HCT116 (cell line): Measurements from ENCODE around the gene TIGD3. TPM values are rescaled to one million over a fixed set of nuclear protein-coding genes. Genes with fewer than 3 reads are reported as not detected.
A peak's percentile ranks its signal among the peaks of the same experiment; 100 is the strongest.

Experiments
- ATAC-seq: fragments of 200-7000 bp; cut with Tn5 transposase; 2 replicates; pipeline ENCODE4 v1.9.1; 2020; ENCODE audit warnings: mild to moderate bottlenecking, moderate library complexity
- BruUV-seq: library from RNA; stranded (reverse); fragments of 400-500 nt; replicated peaks from 2 replicates; lab custom pipeline; 2021; lab: Mats Ljungman, UMichigan
- CTCF ChIA-PET: fragments of 300-600 bp; sonication (Branson Sonifier 250); formaldehyde crosslinking; loops from one replicate; lab custom pipeline; 2021; ENCODE audit warnings: antibody characterized with exemption; lab: Charles Lee
- POLR2A ChIA-PET: fragments of 300-600, 350-600 bp; sonication (Branson Sonifier 250); formaldehyde crosslinking; loops from one replicate; lab custom pipeline; 2021; ENCODE audit warnings: antibody characterized with exemption; lab: Charles Lee
- RAD21 ChIA-PET, 2 experiments: fragments of 300-600 bp; sonication (Branson Sonifier 250); formaldehyde crosslinking; loops; one replicate each; lab custom pipeline; 2023; ENCODE audit warnings: low total read pairs in 2 of 2; ENCODE audit not compliant: uncharacterized antibody in 2 of 2, unreplicated experiment in 2 of 2, low non-redundant PET in 1 of 2; lab: Charles Lee
- DNase-seq: peaks from one replicate; pipeline ENCODE4 v3.0.0-alpha.2; 2010; ENCODE audit warnings: low read depth, low spot score
- H2AFZ ChIP-seq: fragments of 200-600 bp; shearing (Covaris generic), sonication (generic); 2 replicates; pipeline ENCODE4 v1.6.1; 2017; ENCODE audit warnings: low read depth, mixed run types, mixed read lengths, antibody characterized with exemption, low read length; ENCODE audit not compliant: poor library complexity, severe bottlenecking
- H3K27ac ChIP-seq: 2 replicates; pipeline ENCODE4 v1.5.1; 2012; ENCODE audit warnings: low read depth, low read length
- H3K27me3 ChIP-seq: fragments of 200-600 bp; sonication (generic); 2 replicates; pipeline ENCODE4 v1.6.1; 2016; ENCODE audit warnings: mixed run types, low read length, mixed read lengths; ENCODE audit not compliant: insufficient read depth
- H3K36me3 ChIP-seq, 2 experiments: fragments of 200-500 bp in 1 of 2; fragments of 200-600 bp in 1 of 2; sonication (Bioruptor generic) in 1 of 2; sonication (generic) in 1 of 2; 2 replicates each; pipeline versions ENCODE4 v1.5.1 to v1.6.1; 2014 to 2016; ENCODE audit warnings: low read length in 2 of 2, inconsistent platforms in 1 of 2, mixed read lengths in 1 of 2, mixed run types in 1 of 2; ENCODE audit not compliant: insufficient read depth in 2 of 2, control insufficient read depth in 1 of 2
- H3K4me1 ChIP-seq, 2 experiments: fragments of 200-600 bp in 1 of 2; sonication (generic) in 1 of 2; 2 replicates each; pipeline versions ENCODE4 v1.5.1 to v1.6.1; 2012 to 2017; ENCODE audit warnings: low read length in 2 of 2, inconsistent platforms in 1 of 2, mild to moderate bottlenecking in 1 of 2, mixed read lengths in 1 of 2, mixed run types in 1 of 2, moderate library complexity in 1 of 2; ENCODE audit not compliant: insufficient read depth in 2 of 2, control insufficient read depth in 1 of 2
- H3K4me2 ChIP-seq: fragments of 200-600 bp; sonication (generic); 2 replicates; pipeline ENCODE4 v1.6.1; 2017; ENCODE audit warnings: mixed run types, low read length, mixed read lengths
- H3K4me3 ChIP-seq, 2 experiments: fragments of 200-600 bp in 1 of 2; sonication (generic) in 1 of 2; replicated peaks in 1 of 2; 2 replicates each; pipeline ENCODE4 v1.5.1; 2011 to 2016; ENCODE audit warnings: low read length in 2 of 2, control low read depth in 1 of 2, low read depth in 1 of 2, mild to moderate bottlenecking in 1 of 2, mixed read lengths in 1 of 2, mixed run types in 1 of 2
- H3K79me2 ChIP-seq: fragments of 200-600 bp; sonication (generic); 2 replicates; pipeline ENCODE4 v1.6.1; 2017; ENCODE audit warnings: mild to moderate bottlenecking, mixed run types, low read length, moderate library complexity, mixed read lengths; ENCODE audit not compliant: insufficient read depth
- H3K9ac ChIP-seq: fragments of 200-600 bp; sonication (generic); 2 replicates; pipeline ENCODE4 v1.6.1; 2016; ENCODE audit warnings: low read length, mixed read lengths
- H3K9me2 ChIP-seq: fragments of 200-600 bp; sonication (generic), shearing (Covaris generic); 2 replicates; pipeline ENCODE4 v1.6.1; 2017; ENCODE audit warnings: mixed run types, mild to moderate bottlenecking, moderate library complexity; ENCODE audit not compliant: insufficient read depth
- H3K9me3 ChIP-seq, 2 experiments: fragments of 200-500 bp in 1 of 2; fragments of 200-600 bp in 1 of 2; sonication (Bioruptor generic) in 1 of 2; sonication (generic) in 1 of 2; 2 replicates each; pipeline ENCODE4 v1.6.1; 2014 to 2017; ENCODE audit warnings: low read length in 2 of 2, mixed read lengths in 2 of 2, inconsistent platforms in 1 of 2, low read depth in 1 of 2, mild to moderate bottlenecking in 1 of 2, mixed run types in 1 of 2, moderate library complexity in 1 of 2; ENCODE audit not compliant: control insufficient read depth in 1 of 2, insufficient read depth in 1 of 2
- H4K20me1 ChIP-seq: fragments of 200-600 bp; sonication (generic), shearing (Covaris generic); 2 replicates; pipeline ENCODE4 v1.6.1; 2017; ENCODE audit warnings: mixed run types, mild to moderate bottlenecking, moderate library complexity; ENCODE audit not compliant: insufficient read depth
- CEBPB ChIP-seq: IDR thresholded peaks from 2 replicates; pipeline ENCODE4 v1.6.1; 2012; ENCODE audit warnings: low read depth
- EZH2phosphoT487 ChIP-seq: fragments of 200-600 bp; IDR thresholded peaks from 2 replicates; pipeline ENCODE4 v1.6.1; 2018; ENCODE audit warnings: antibody characterized with exemption, borderline replicate concordance
- FOSL1 ChIP-seq: IDR thresholded peaks from 2 replicates; pipeline ENCODE4 v1.6.1; 2012; ENCODE audit warnings: low read depth
- POLR2A ChIP-seq: IDR thresholded peaks from 2 replicates; pipeline ENCODE4 v1.7.0; 2011; ENCODE audit warnings: borderline replicate concordance; ENCODE audit not compliant: insufficient read depth, insufficient read length; ENCODE audit errors: extremely low read depth
- POLR2AphosphoS5 ChIP-seq: IDR thresholded peaks from 2 replicates; pipeline ENCODE4 v1.6.1; 2011; ENCODE audit warnings: mild to moderate bottlenecking, low read depth, low read length, moderate library complexity
- SIN3A ChIP-seq: IDR thresholded peaks from 2 replicates; pipeline ENCODE4 v1.6.1; 2012; ENCODE audit warnings: low read depth
- SP1 ChIP-seq: IDR thresholded peaks from 2 replicates; pipeline ENCODE4 v1.6.1; 2012; ENCODE audit warnings: low read depth
- TCF7L2 ChIP-seq: IDR thresholded peaks from 2 replicates; pipeline ENCODE4 v1.7.0; 2011; ENCODE audit warnings: borderline replicate concordance, inconsistent platforms; ENCODE audit not compliant: insufficient read depth, insufficient read length; ENCODE audit errors: extremely low read depth
- YY1 ChIP-seq: IDR thresholded peaks from 2 replicates; pipeline ENCODE4 v1.6.1; 2011; ENCODE audit warnings: low read length, low read depth, moderate library complexity, mild to moderate bottlenecking; ENCODE audit not compliant: insufficient replicate concordance; ENCODE audit errors: extremely low read depth
- ZFX ChIP-seq: fragments of 450-650 bp; IDR thresholded peaks from 2 replicates; pipeline ENCODE4 v1.6.1; 2017
- ZNF274 ChIP-seq: fragments of 200-500 bp; sonication (Bioruptor generic); IDR thresholded peaks from 2 replicates; pipeline ENCODE4 v1.6.1; 2014; ENCODE audit warnings: mild to moderate bottlenecking, low read depth, low read length, inconsistent platforms
- intact Hi-C: fragments of 100-400 bp; cut with micrococcal nuclease; formaldehyde crosslinking; loops from 2 replicates; pipeline ENCODE4 v1.10.0; 2022
- total RNA-seq: library from RNA; stranded (reverse); gene quantifications from one replicate; pipeline ENCODE4 v1.2.1, GENCODE V29; 2021; ENCODE audit not compliant: unreplicated experiment
- TF ChIP-seq, protein P1 (sequence below): IDR thresholded peaks from 2 replicates; pipeline ENCODE4 v1.6.1; 2012
- TF ChIP-seq, protein P2 (sequence below): IDR thresholded peaks from 2 replicates; pipeline ENCODE4 v1.6.1; 2011; ENCODE audit warnings: mild to moderate bottlenecking, low read length, moderate library complexity; ENCODE audit not compliant: insufficient replicate concordance; ENCODE audit errors: extremely low read depth
- TF ChIP-seq, protein P3 (sequence below): IDR thresholded peaks from 2 replicates; pipeline ENCODE4 v1.6.1; 2012

The TIGD3 gene
- total RNA-seq, 1 experiment from 2014 or later = 2.4 TPM

DNA sequence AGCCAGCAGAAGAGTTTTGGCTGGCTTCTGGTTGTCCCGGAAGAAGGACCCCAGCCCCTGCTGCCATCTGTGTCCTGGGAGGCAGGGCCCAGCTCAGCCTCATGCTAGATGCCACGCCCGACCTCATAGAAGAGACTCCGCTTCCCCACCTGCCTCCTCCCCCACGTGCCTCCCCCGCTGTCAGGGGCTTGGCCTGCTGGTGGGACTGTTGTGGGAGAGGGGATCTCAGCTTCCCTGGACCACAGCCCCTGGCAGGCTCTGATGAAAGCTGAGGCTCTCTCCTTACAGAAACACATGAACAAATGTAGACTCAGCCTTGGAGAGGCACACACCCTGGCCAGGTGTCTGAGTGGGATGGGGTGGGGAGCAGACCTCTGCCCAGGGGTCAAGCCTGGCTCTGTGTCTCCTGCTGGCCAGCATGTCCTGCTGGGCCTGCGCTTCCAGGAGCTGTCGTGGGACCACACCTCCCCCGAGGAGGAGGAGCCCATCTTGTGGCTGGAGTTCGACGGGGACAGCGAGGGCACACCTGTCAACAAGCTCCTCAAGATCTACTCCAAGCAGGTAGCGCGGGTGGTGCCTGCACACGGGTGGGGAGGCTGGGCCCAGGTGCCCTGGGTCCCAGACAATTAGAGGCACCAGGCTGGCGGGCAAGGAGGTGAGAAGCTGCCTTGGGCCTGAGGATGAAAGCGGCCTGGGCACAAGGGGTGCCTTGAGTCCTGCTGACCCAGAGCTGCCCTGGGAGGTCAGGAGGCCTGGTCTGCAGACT, 45.9 kb downstream of the TIGD3 start:
- intact Hi-C loops = no loop called here
- no peak for TF ChIP-seq SIN3A
- no peak for TF ChIP-seq SP1
- no peak for TF ChIP-seq TCF7L2
- TF ChIP-seq FOSL1 = no peak
- TF ChIP-seq ZNF274 = no peak
- no peak for TF ChIP-seq POLR2AphosphoS5
- no peak for TF ChIP-seq ZFX
- TF ChIP-seq CEBPB = no peak
- RAD21 ChIA-PET = no interaction called here
- no peak for DNase-seq
- no peaks in the 10 kb centered on the region for H3K4me1 ChIP-seq
- H3K36me3 ChIP-seq = peaks cover 13 to 22% of the 10 kb centered on the region in 2 experiments
- ATAC-seq = no peak
- no peak overlapping the region for H3K9ac ChIP-seq
- H2AFZ ChIP-seq = no peak overlapping the region
- no peaks in the 10 kb centered on the region for H3K27me3 ChIP-seq
- H4K20me1 ChIP-seq = no peaks in the 10 kb centered on the region
- H3K9me2 ChIP-seq = no peaks in the 10 kb centered on the region
- no peak overlapping the region for H3K4me2 ChIP-seq
- H3K9me3 ChIP-seq = no peaks in the 10 kb centered on the region
- H3K79me2 ChIP-seq = no peaks in the 10 kb centered on the region
- BruUV-seq = no TSS peak
- POLR2A ChIA-PET = no interaction called here
- no peak overlapping the region for H3K4me3 ChIP-seq
- H3K27ac ChIP-seq = no peak overlapping the region
- CTCF ChIA-PET = no interaction called here

DNA sequence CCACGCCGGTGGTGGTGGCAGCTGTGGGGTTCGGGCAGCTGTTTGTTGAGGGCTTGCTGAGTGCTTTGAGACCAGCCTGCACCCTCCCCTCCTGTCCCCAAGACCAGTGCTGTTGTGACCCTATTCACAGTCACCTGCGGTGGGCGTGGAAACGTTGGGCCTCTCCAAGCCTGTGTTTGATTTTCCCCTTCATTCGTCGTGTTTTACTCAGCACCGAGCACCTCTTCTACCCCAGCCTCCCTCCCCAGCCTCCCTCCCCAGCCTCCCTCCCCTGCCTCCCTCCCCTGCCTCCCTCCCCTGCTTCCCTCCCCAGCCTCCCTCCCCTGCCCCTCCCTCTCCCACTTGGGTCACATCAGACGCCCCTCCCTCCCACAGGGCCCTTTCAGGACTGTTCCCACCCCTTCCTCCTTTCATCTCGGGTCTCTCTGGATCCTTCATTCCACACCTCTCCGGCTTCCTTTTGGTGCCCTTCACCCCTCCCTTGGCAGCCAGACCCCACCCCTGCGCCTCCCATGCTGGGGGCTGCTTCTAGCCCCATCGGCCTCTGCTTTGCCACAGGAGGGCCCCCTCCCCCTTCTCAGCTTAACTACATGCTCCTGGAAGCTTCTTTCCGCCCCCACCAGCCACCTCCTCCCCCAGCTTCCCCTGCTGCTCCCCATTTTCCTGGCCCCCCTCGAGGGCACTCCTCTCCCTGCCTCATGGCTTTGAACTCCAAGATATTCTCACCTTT, 46.7 kb downstream of the TIGD3 start:
- ChIA-PET CTCF (no interaction called here), RAD21 (interaction anchor here in 1 of 2 experiments (0.5 kb wide), 1 partner anchor 31 kb away, joined by 3 read pairs; no protein-coding TSS in a partner anchor), POLR2A (interaction anchor here (1.2 kb wide), 1 partner anchor 15 kb away, joined by 3 read pairs; the partner anchor contains the start of gene FRMD8)
- intact Hi-C loops = no loop called here
- no peak for TF ChIP-seq POLR2A
- TF ChIP-seq, protein P1, sequence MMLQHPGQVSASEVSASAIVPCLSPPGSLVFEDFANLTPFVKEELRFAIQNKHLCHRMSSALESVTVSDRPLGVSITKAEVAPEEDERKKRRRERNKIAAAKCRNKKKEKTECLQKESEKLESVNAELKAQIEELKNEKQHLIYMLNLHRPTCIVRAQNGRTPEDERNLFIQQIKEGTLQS = no peak
- no peak for TF ChIP-seq YY1
- TF ChIP-seq FOSL1 = no peak
- TF ChIP-seq, protein P2, sequence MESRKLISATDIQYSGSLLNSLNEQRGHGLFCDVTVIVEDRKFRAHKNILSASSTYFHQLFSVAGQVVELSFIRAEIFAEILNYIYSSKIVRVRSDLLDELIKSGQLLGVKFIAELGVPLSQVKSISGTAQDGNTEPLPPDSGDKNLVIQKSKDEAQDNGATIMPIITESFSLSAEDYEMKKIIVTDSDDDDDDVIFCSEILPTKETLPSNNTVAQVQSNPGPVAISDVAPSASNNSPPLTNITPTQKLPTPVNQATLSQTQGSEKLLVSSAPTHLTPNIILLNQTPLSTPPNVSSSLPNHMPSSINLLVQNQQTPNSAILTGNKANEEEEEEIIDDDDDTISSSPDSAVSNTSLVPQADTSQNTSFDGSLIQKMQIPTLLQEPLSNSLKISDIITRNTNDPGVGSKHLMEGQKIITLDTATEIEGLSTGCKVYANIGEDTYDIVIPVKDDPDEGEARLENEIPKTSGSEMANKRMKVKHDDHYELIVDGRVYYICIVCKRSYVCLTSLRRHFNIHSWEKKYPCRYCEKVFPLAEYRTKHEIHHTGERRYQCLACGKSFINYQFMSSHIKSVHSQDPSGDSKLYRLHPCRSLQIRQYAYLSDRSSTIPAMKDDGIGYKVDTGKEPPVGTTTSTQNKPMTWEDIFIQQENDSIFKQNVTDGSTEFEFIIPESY = no peak
- no peak for TF ChIP-seq EZH2phosphoT487
- TF ChIP-seq, protein P3, sequence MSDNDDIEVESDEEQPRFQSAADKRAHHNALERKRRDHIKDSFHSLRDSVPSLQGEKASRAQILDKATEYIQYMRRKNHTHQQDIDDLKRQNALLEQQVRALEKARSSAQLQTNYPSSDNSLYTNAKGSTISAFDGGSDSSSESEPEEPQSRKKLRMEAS = no peak
- ATAC-seq (peak; percentile 16; the same call in 1 of the 2 replicates), DNase-seq (no peak)
- H3K27me3 ChIP-seq = no peaks in the 10 kb centered on the region
- no peak overlapping the region for H3K27ac ChIP-seq
- no peak overlapping the region for H3K9ac ChIP-seq
- BruUV-seq = no TSS peak
- H3K79me2 ChIP-seq = no peaks in the 10 kb centered on the region
- H2AFZ ChIP-seq = no peak overlapping the region
- H4K20me1 ChIP-seq = no peaks in the 10 kb centered on the region
- H3K4me1 ChIP-seq = no peaks in the 10 kb centered on the region
- H3K9me3 ChIP-seq = no peaks in the 10 kb centered on the region
- H3K9me2 ChIP-seq = no peaks in the 10 kb centered on the region
- H3K4me2 ChIP-seq = no peak overlapping the region
- no peak overlapping the region for H3K4me3 ChIP-seq
- peaks cover 16 to 22% of the 10 kb centered on the region in 2 experiments for H3K36me3 ChIP-seq
